GM12878 (cell line): ENCODE measurements around the gene NPR1. TPM values are rescaled to one million over a fixed set of nuclear protein-coding genes. Genes with fewer than 3 reads are reported as not detected.

ENCODE experiments used
- ATAC-seq: fragments of 200-7000 bp; cut with Tn5 transposase; 3 replicates; pipeline ENCODE4 v1.9.1; 2020; ENCODE audit warnings: mild to moderate bottlenecking, moderate library complexity
- BruUV-seq: library from RNA; stranded (reverse); fragments of 400-500 nt; replicated peaks from 2 replicates; lab custom pipeline; 2021; lab: Mats Ljungman, UMichigan
- CTCF ChIA-PET: fragments of 300-600 bp; sonication (Branson Sonifier 250); formaldehyde crosslinking; extraction: SDS; loops from one replicate; lab custom pipeline; 2021; ENCODE audit warnings: inconsistent platforms; lab: Yijun Ruan, JAX
- POLR2A ChIA-PET: fragments of 350-600 bp; formaldehyde crosslinking; extraction: SDS; loops from one replicate; lab custom pipeline; 2021; ENCODE audit warnings: inconsistent platforms; lab: Charles Lee
- RAD21 ChIA-PET: fragments of 300-600 bp; sonication (Branson Sonifier 250); formaldehyde crosslinking; loops from one replicate; lab custom pipeline; 2023; ENCODE audit warnings: antibody characterized with exemption; ENCODE audit not compliant: unreplicated experiment; lab: Charles Lee
- SMC1A ChIA-PET: fragments of 300-600 bp; sonication (Branson Sonifier 250); formaldehyde crosslinking; loops from one replicate; lab custom pipeline; 2023; ENCODE audit not compliant: unreplicated experiment, uncharacterized antibody; lab: Charles Lee
- DNase-seq: peaks from one replicate; pipeline ENCODE4 v3.0.0-alpha.2; 2011; ENCODE audit warnings: low read depth, low spot score
- FAIRE-seq: peaks from 3 replicates; lab custom pipeline; 2011; peaks lifted over from hg19 to GRCh38; lab: Jason Lieb, UNC
- H2AFZ ChIP-seq: 2 replicates; pipeline ENCODE4 v1.6.0; 2011; ENCODE audit warnings: low read depth, low read length, control low read depth; ENCODE audit not compliant: control insufficient read depth
- H3K27ac ChIP-seq: 2 replicates; pipeline ENCODE4 v1.5.1; 2011; ENCODE audit warnings: control low read depth; ENCODE audit not compliant: control insufficient read depth, insufficient read depth
- H3K27me3 ChIP-seq, 2 experiments: replicated peaks in 1 of 2; 2 replicates each; pipeline versions ENCODE4 v1.6.0 to v1.6.1; 2011; ENCODE audit warnings: low read length in 1 of 2; ENCODE audit not compliant: control insufficient read depth in 2 of 2, insufficient read depth in 2 of 2
- H3K36me3 ChIP-seq, 2 experiments: 2 replicates each; pipeline ENCODE4 v1.5.1; 2011; ENCODE audit warnings: low read length in 1 of 2; ENCODE audit not compliant: control insufficient read depth in 2 of 2, insufficient read depth in 2 of 2
- H3K4me1 ChIP-seq: 2 replicates; pipeline ENCODE4 v1.6.1; 2011; ENCODE audit warnings: mild to moderate bottlenecking, low read length, moderate library complexity, mixed read lengths; ENCODE audit not compliant: control insufficient read depth, insufficient read depth
- H3K4me2 ChIP-seq: 2 replicates; pipeline ENCODE4 v1.6.0; 2011; ENCODE audit warnings: control low read depth; ENCODE audit not compliant: control insufficient read depth, insufficient read depth
- H3K4me3 ChIP-seq: fragments of 200-600 bp; sonication (generic); 2 replicates; pipeline ENCODE4 v1.5.1; 2016
- H3K79me2 ChIP-seq: 2 replicates; pipeline ENCODE4 v1.6.0; 2011; ENCODE audit warnings: low read length; ENCODE audit not compliant: control insufficient read depth, insufficient read depth
- H3K9ac ChIP-seq: 2 replicates; pipeline ENCODE4 v1.8.0; 2011; ENCODE audit warnings: low read length, control low read depth, mixed read lengths; ENCODE audit not compliant: control insufficient read depth, insufficient read depth
- H3K9me3 ChIP-seq: replicated peaks from 3 replicates; pipeline ENCODE4 v1.5.1; 2011; ENCODE audit warnings: mild to moderate bottlenecking, low read length; ENCODE audit not compliant: control insufficient read depth, insufficient read depth
- H4K20me1 ChIP-seq: 2 replicates; pipeline ENCODE4 v1.6.0; 2011; ENCODE audit not compliant: control insufficient read depth, insufficient read depth
- FOXK2 ChIP-seq: fragments of 450-650 bp; IDR thresholded peaks from 2 replicates; pipeline ENCODE4 v1.6.1; 2017; ENCODE audit warnings: mild to moderate bottlenecking, moderate library complexity
- MEF2B ChIP-seq: fragments of 450-650 bp; IDR thresholded peaks from 2 replicates; pipeline ENCODE4 v1.6.1; 2018; ENCODE audit warnings: mild to moderate bottlenecking, moderate library complexity; ENCODE audit not compliant: partially characterized antibody, poor library complexity, severe bottlenecking
- MYC ChIP-seq: IDR thresholded peaks from 2 replicates; pipeline ENCODE4 v1.6.1; 2011; ENCODE audit warnings: mild to moderate bottlenecking, low read length, moderate library complexity, inconsistent platforms; ENCODE audit not compliant: insufficient read depth, insufficient replicate concordance, insufficient read length, severe bottlenecking
- TCF7 ChIP-seq: IDR thresholded peaks from 2 replicates; pipeline ENCODE4 v1.6.1; 2014; ENCODE audit warnings: antibody characterized with exemption, borderline replicate concordance
- WRNIP1 ChIP-seq: IDR thresholded peaks from 2 replicates; pipeline ENCODE4 v1.6.1; 2011; ENCODE audit warnings: low read depth, low read length, improper control_type of control experiment, borderline replicate concordance
- ZSCAN29 ChIP-seq: fragments of 450-650 bp; IDR thresholded peaks from 2 replicates; pipeline ENCODE4 v1.6.1; 2017; ENCODE audit warnings: mild to moderate bottlenecking, moderate library complexity
- WGBS: methylation state at CpG from one replicate; pipeline ENCODE4 v1.1.6; 2016; ENCODE audit warnings: low lambda C conversion rate; ENCODE audit not compliant: insufficient replicate concordance, insufficient coverage; ENCODE audit errors: missing lambda C conversion rate; 5-methylcytosine and 5-hydroxymethylcytosine counted together
- in situ Hi-C: fragments of 300-500 bp; cut with MboI; formaldehyde crosslinking; loops from 9 replicates; pipeline ENCODE4 v1.14.3; 2018; ENCODE audit warnings: mixed read lengths
- intact Hi-C: fragments of 100-400 bp; cut with micrococcal nuclease; formaldehyde crosslinking; loops from one replicate; pipeline ENCODE4 v1.14.2; 2022; ENCODE audit not compliant: unreplicated experiment
- polyA plus RNA-seq, 11 experiments: library from polyadenylated mRNA; depleted of rRNA in 4 of 11; unstranded in 6 of 11; stranded (reverse) in 5 of 11; fragments of >200 nt; fragmentation: Nextera tagmentation in 4 of 11; fragmentation: Illumina TruSeq in 1 of 11; extraction: Ambion mirVana in 4 of 11; extraction: Trizol in 1 of 11; gene quantifications; 1 replicate in 1 of 11; 2 replicates in 10 of 11; pipeline versions ENCODE4 v1.2.1 to v1.2.3, GENCODE V29; 2011 to 2016; ENCODE audit warnings: inconsistent platforms in 2 of 11, missing spikeins in 2 of 11, low read depth in 1 of 11
- total RNA-seq, 4 experiments: library from RNA; depleted of rRNA in 3 of 4; stranded (reverse); fragments of >200 nt in 3 of 4; fragmentation: Illumina TruSeq in 1 of 4; extraction: Trizol in 1 of 4; gene quantifications; 2 replicates each; pipeline versions ENCODE4 v1.2.1 to v1.2.3, GENCODE V29; 2013 to 2021
- TF ChIP-seq, protein P1 (sequence below): fragments of 450-650 bp; IDR thresholded peaks from 2 replicates; pipeline ENCODE4 v1.6.1; 2018; ENCODE audit warnings: borderline replicate concordance, mild to moderate bottlenecking; ENCODE audit not compliant: partially characterized antibody

The NPR1 gene
- total and polyA plus RNA-seq, 10 of the 15 experiments (the other 5 are each of a cell fraction or from before 2014, with no cell fraction given): 0.09 to 2.1 (median 0.28) TPM; not detected in 1

DNA sequence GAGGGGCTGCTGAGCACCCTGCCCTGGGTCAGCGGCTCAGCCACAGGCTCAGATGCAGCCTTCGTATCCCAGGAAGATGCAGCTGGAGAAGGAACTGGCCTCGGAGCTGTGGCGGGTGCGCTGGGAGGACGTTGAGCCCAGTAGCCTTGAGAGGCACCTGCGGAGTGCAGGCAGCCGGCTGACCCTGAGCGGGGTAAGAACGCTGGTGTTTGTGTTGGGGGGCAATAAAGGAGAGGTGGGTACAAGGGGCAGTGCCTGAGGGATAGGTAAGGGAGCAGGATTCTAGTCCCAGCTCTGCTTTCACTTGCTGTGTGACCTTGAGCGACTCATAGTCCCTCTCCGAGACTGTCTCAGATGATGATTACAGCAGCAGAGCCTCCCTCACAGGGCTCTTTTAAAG is 6.4 kb downstream of the NPR1 start:
- RAD21 ChIA-PET: no interaction called here
- H3K4me1 ChIP-seq: no peaks in the 10 kb centered on the region
- no TSS peak for BruUV-seq
- WGBS: 56% methylated on average over 12 of the region's 12 CpGs
- no peak overlapping the region for H2AFZ ChIP-seq
- SMC1A ChIA-PET: interaction anchor here (0.7 to 1.3 kb wide), 2 partner anchors 10 to 114 kb away, joined by 3 read pairs; no protein-coding TSS in a partner anchor
- peaks cover 5 to 8% of the 10 kb centered on the region in 2 experiments for H3K27me3 ChIP-seq
- no peaks in the 10 kb centered on the region for H3K36me3 ChIP-seq
- DNase-seq (no peak), FAIRE-seq (no peak), ATAC-seq (no peak)
- no peak overlapping the region for H3K4me2 ChIP-seq
- TF ChIP-seq TCF7: no peak
- no peak for TF ChIP-seq MYC
- no peak for TF ChIP-seq FOXK2
- TF ChIP-seq WRNIP1: no peak
- TF ChIP-seq MEF2B: no peak
- no peak for TF ChIP-seq ZSCAN29
- TF ChIP-seq, protein P1, sequence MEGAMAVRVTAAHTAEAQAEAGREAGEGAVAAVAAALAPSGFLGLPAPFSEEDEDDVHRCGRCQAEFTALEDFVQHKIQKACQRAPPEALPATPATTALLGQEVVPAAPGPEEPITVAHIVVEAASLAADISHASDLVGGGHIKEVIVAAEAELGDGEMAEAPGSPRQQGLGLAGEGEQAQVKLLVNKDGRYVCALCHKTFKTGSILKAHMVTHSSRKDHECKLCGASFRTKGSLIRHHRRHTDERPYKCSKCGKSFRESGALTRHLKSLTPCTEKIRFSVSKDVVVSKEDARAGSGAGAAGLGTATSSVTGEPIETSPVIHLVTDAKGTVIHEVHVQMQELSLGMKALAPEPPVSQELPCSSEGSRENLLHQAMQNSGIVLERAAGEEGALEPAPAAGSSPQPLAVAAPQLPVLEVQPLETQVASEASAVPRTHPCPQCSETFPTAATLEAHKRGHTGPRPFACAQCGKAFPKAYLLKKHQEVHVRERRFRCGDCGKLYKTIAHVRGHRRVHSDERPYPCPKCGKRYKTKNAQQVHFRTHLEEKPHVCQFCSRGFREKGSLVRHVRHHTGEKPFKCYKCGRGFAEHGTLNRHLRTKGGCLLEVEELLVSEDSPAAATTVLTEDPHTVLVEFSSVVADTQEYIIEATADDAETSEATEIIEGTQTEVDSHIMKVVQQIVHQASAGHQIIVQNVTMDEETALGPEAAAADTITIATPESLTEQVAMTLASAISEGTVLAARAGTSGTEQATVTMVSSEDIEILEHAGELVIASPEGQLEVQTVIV: no peak
- POLR2A ChIA-PET: no interaction called here
- no peak overlapping the region for H3K9ac ChIP-seq
- no peak overlapping the region for H3K27ac ChIP-seq
- intact Hi-C loops: no loop called here
- H3K4me3 ChIP-seq: no peak overlapping the region
- in situ Hi-C loops: no loop called here
- CTCF ChIA-PET: no interaction called here
- H3K79me2 ChIP-seq: no peaks in the 10 kb centered on the region
- no peaks in the 10 kb centered on the region for H3K9me3 ChIP-seq
- H4K20me1 ChIP-seq: no peaks in the 10 kb centered on the region; the same call in 1 of the 2 replicates
